Measurements from ENCODE around the gene DNAJC16.
A peak's percentile ranks its signal among the peaks of the same experiment; 100 is the strongest.

The DNAJC16 gene

DNA sequence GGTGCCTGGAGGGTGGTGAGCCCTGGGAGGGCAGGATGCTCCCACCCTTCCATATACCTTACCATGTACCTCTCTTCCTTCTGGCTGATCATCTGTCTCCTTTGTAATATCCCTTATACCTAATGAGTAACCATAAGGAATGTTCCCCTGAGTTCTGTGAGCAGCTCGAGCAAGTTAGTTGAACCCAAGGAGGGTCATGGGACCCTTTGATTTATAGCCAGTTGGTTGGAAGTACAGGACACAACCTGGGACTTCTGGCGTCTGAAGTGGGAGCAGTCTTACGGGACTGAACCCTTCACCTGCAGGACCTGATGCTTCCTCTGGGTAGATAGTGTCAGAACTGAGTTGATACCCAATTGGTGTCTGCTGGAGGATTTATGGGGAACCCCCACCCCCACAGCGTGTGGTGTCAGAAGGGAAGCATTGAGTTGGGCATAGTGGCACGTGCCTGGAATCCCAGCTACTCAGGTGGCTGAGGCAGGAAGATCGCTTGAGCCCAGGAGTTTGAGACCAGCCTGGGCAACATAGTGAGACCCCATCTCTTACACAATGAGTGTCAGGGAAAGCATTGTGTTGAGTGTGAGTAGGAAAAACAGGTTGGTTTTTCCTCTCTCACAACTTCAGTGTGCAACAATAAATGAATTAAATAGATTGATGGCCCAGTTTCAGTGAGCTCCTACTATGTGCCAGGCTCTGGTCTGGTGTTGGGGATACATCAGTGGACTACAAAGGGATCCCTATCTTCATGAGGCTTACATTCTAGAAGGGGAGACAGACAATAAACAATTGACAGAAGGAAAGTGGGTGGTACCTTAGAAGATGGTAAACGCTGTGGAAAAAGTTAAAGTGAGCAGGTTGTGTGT lies 16.0 kb downstream of the DNAJC16 start:
- DNase-seq, result no peak

DNA sequence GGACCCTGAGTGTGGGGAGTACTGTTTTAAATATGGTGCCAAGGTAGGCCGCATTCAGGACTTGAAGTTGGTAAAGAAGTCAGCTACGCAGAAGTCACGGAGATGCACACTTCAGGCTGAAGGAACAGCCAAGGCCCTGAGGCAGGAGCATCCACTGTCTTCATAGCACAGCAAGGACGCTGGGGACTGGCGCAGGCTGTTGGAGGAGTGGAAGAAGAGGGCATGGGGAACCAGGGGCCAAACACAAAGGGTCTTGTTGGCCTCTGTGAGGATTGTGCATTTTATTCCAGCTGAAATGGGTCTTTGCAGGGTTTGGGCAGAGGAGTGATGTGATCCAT lies 16.6 kb downstream of the DNAJC16 start:
- DNase-seq, result no peak

DNA sequence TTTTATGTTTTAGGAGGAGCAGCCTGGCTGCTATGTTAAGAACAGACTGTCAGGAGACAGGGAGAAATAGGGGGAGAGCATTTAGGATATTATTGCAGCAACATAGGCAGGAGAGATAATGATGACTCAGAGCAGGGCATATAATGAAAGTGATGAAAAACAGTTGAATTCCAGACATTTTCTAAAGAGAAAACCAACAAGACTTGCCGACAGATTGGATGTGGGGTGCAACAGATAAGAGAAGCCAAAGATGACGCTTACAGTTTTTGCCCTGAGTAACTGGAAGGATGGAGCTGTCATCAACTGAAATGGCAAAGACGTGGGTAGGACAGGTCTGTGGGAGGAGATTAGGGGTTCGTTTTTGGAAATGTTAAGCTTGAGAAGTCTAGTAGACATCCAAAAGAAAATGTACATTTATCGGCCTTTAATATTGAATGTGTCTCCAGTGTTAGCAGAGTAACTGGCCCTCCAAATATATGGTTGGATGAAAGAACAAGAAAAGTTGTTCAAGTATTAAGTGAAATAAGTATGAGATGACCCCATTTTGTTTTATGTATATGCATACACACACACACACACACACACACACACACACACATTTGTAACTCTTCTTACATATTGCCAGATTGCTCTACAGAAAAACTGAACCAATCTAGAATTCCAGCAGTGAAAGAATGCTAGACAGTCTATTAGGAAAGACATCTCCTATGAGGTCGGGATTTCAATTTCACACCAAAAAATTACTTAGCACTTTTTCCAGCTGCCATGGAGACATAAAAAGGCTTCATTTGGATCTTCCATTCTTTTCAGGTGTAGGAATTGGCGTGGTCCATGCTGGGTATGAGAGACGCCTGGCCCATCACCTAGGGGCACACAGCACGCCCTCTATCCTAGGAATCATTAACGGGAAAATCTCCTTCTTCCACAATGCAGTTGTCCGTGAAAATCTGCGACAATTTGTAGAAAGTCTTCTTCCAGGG lies 17.2 kb downstream of the DNAJC16 start:
- DNase-seq, result no peak

DNA sequence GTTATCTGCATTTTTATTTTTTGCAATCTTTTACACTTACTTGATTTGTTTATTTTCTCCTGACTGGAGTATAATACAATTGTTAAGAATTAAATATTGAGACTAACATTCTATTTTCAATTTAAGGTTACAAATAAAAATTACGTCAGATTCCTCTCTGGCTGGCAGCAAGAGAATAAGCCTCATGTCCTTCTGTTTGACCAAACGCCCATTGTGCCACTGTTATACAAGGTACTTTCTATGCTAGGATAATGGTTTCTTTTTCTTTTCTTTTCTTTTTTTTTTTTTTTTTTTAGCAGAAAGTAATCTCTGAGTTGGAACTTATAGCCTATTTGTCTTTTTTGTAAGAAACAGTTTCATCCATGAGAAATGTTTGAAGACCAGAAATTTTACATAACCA lies 20.0 kb downstream of the DNAJC16 start:
- DNase-seq, result no peak

DNA sequence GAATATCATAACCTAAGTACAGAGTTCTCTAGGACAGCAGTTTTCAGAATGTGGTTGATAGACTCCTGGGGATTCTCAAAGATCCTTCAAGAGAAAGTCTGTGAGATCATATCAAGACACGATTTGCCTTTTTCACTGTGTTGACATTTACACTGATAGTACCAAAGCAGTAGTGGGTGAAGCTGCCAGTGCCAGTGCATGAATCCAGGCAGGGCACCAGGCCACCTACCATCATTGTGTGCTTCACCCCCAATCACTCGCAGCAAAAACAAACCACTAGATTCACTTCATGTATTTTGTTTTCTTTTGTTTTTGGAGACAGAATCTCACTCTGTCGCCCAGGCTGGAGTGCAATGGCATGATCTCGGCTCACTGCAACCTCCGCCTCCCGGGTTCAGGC lies 23.9 kb downstream of the DNAJC16 start:
- DNase-seq, result no peak

DNA sequence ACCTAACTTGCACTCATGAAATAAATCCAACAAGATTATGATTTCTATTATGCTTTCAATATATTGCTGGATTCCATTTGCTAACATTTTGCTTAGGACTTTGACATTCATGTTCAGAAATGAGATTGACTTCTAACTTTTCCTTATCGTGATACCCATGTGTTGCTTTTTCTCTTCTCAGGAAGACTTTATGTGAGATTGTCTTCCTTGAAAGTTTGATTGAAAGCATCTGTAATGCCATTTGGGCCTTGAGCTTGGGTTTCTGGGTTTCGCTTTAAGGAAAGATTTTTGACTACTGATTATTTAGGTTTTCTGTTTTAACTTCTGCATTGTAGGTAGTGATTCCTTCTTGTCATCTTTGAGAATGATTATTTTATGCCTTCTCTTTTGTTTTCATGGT lies 30.4 kb downstream of the DNAJC16 start:
- DNase-seq, result no peak

DNA sequence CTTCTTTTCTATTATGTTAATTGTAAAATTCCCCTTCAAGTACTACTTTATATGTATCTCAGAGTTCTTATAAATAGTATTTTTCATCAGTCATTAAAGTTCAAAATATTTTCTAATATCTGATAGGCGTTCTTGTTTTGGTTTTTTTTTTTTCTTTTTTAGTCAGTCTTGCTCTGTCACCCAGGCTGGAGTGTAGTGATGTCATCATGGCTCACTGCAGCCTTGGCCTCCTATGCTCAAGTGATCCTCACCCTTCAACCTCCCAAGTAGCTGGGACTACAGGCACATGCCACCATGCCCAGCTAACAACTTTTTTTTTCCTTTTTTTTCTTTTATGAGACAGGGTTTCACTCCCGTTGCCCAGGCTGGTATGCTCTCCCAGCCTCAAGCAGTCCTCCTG lies 30.9 kb downstream of the DNAJC16 start:
- no peak for DNase-seq

DNA sequence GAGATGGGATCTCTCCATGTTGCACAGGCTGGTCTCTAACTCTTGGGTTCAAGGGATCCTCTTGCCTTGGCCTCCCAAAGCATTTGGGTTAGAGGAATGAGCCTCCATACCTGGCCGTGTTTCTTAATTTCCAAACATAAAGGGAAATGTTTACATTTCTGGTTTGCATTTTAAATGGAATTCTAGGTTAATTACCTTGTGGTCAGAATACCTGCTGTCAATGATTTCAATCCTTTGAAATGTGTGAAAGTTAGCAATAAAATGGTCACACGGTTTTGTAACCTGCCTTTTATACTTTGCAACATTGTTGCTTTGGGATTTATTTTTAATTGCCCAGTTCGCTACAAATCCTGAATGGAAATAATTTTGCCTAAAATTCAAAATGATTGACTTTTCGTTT lies 31.9 kb downstream of the DNAJC16 start:
- DNase-seq, result no peak

DNA sequence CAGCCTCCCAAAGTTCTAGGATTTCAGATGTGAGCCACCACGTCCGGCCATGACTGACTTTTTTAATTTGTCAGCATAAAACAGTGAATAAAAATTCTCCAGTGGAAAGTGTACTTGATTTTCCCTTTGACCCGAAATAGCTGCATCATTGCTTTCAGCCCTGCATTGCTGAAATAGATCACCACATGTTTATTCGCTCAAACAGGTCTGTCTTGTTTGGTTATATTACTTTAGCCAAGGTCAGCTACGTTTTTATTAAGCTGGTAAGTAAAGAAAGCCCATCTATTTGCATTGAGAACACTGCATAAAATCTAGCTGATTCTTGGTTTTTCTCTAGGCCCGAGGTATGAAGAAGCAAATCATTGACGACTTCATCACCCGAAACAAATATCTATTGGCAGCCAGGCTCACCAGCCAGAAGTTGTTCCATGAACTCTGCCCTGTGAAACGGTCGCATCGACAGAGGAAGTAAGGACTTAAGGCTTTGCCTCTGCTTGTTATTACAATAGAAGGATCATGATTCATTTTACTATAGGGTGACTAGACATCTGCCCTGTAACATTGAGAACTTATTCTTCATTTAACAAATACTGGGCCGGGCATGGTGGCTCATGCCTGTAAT lies 32.7 kb downstream of the DNAJC16 start:
- DNase-seq, result no peak

DNA sequence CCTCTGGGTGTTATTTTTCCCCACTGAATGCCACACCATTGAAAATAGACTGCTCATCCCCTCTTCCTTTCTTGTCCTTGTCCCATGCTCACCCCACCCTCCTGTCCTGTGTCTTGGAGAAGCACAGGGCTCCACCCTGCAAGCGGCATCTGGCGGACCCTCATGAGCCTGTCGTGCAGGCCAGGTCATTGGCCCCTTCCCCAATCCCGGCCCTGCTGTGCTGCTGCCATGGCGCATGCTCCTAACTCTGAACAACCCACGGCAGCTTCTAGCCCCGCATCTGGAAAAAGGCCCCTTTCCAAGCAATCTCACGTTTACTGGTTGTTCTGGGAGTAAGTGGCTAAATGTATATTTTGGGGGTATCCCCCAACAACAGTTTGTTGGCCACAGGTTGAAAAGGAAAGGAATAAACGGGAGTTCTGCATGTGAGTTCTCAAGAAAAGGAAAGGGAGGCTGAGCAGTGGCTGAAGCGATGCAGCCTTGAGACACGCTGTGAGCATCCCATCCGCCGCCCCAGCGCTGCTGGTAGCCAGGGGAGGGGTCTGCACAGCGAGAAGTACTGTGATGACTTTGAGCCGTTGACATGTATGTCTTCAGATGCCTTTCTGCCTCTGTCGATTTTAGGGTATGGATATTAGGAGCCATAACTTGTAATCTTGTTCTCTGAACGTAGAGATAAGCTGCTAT lies 41.9 kb downstream of the DNAJC16 start:
- DNase-seq, result no peak

DNA sequence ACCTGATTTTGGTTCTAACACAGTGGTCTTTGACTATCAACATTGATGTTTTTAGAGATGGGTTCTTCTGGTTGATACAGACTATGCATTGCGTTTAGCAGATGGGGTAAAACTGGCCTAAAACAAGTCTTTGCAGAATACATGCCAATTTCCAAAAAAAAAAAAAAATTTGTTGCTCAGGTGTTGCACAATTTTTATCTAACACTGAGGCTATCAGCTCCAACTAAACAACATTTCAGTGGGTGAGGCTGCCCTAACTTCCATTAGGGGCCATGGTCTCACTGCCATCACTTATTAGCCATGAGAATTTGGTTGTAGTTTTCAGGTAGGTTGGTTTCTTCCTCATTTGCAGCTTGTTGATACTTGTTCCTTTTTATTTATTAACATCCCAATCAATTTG lies 44.2 kb downstream of the DNAJC16 start:
- DNase-seq, result no peak

DNA sequence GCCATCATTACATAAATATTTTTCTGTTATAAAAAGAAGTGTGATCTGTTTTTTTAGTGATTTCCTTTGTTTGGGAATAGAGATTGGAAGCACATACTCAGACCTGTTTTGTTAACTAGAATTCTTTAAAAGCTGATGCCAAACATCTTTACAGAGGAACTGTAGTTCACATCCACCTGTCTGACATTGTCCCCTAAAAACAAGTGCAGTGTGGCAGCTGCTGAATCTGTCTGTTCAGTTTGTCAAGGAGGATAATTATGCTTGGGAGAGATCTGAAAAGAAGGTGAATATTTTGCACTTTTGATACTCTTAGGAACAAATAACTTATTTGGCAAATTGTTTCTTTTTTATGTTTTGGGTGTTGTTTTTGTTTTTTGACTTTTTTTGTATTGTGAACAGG lies 44.6 kb downstream of the DNAJC16 start:
- no peak for DNase-seq

DNA sequence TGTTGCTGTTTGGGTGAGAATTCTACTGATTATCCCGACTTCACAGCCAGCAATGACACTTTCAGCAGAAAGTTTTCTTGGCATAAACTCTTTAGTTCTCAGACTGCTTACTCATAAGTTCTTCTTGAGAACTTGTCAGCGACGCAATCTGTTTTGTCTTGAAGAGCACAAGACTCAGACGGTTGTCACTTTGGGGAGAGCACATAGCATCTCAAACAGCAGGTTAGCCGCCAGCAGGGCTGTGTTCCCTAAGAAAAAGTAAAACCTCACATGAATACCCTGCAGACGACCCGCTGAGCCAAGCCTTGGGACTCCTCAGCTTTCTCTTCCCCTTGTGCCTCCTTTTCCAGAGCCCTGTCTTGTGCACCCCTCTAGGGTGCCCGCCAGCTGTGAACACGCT lies 46.8 kb downstream of the DNAJC16 start:
- DNase-seq, result no peak

DNA sequence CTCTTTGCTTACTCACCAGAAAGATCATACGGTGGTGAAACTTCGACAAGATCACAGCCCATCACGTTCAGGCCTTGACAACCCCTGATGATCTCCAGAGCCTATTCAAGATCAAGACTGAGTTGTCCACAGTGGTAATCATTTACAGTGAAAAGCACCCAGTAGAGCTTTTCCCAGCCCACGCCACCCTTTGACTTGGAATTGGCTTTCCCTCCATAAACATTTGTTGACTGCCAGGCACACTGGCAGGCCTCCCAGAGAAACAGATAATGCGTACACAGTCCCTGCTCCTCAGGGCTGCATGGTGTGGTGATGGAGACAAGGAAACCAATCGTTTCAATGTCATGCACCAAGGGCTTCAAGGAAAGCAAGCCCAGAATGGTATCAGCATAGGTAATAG lies 48.1 kb downstream of the DNAJC16 start:
- no peak for DNase-seq

DNA sequence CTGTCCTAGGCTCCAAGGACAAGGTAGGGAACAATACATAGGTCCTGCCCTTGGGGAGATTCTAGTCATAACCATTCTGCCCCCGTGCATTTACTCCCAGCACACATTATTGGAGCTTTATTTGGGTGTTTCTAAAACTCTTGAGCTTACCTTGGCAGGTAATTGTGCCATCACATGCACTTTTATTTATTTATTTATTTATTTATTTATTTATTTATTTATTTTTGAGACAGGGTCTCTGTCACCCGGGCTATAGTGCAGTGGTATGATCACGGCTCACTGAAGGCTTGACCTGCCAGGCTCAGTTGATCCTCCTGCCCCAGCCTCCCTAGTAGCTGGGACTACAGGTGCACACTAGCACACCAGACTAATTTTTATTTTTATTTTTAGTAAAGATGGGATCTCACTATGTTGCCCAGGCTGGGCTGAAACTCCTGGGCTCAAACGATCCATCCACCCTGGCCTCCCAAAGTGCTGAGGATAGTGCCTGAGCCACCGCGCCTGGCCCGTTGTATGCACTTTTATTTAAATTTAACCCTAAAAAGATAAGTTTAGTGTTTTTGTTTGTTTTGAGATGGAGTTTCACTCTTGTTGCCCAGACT lies 49.0 kb downstream of the DNAJC16 start:
- no peak for DNase-seq

DNA sequence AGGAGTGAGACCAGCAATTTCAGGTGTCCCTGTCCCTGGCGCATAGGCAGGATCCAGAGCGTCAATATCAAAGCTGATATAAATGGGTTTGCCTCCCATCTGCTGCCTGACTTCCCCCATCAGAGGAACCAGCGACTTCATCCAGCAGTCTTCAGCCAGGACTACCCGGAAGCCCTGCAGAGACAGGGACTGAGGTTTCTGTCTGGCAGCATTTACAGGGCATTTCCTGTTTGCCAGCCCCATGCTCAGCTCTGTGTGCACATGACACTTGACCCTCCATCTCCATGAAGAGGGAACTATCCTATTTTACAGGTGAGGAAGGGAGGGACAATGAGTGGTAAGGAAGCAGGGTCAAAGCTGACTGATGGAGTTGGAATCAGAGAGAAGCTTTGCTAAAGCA lies 51.0 kb downstream of the DNAJC16 start:
- DNase-seq, result no peak

DNA sequence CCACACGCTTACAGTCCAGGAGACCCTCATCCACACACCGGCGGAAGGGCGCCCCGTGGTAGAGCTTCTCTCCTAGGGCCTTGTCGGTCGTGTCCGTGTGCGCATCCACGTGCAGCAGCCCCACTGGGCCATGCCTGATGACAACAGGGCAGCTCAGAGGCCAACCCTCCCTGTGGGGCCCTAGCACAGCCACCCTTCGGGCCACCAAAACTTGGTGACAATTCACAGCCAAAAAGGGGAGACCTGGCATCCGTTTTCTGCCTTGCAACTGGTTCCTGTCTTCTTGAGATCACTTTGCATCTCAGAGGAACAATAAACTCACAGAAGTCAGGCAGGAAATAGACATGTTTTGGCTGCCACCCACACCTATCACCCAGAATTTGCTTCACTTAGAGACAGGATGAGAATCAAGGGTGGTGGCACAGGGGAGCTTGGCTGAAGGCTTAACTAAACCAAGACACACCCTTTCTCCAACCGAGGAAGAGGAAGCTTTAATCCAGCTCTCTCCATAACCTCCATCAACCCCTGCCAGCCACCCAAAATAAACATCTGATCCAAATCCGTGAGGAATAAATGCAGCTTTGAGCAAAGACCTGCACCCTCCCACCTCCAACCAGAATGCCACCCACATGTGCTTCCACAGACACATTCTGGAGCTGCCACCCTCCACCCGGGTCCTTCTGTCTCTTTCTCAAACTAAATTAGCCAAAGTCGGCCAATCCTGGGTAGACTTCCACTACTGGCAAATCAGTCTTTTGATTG lies 52.5 kb downstream of the DNAJC16 start:
- DNase-seq, result no peak

DNA sequence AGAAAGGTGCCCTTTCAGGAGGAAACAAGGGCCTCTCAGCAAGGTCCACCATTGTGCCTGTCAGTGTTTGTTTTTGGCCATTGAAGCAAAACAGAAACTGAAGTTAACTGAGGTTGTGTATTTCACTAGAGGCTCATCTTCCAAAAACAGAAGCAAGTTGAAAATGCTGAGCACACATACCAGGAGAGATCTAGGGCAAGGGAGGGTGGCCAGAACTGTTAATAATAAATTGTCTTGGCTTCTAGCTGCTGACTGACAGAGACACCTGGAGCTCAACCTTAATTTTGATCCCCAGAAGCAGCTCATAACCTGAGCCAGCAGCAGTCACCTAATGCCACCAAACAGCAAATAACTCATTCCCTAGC lies 53.0 kb downstream of the DNAJC16 start:
- no peak for DNase-seq

DNA sequence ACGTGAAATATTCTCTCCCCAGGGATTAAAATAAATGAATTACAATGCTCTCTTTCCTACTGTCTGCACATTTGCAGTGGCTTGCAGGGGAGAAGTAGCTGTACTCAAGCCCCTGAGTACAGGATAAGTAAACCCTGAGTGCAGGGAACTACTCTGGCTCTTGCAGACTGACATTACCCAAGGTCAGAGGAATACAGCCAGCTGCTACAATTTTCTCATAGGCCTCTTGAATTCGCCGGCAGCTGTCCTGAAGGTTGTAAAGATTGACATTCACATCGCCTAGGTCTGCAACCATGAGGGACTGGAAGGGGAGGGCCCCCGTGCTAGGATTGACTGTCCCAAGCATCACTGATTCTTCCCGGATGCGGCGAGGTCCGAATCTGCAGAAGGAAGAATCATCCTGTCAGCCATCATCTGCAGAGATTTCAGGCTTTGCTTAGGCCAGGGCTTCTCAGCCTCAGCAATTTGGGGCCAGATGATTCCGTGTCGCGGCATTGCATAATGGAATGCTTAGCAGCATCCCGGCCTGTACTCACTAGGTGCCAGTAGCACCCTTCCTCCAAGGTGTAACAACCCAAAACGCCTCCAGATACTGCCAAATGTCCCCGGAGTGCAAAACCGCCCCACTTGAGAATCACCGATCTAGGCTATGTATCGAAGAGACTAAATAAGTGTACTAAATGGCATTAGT lies 56.5 kb downstream of the DNAJC16 start:
- no peak for DNase-seq

DNA sequence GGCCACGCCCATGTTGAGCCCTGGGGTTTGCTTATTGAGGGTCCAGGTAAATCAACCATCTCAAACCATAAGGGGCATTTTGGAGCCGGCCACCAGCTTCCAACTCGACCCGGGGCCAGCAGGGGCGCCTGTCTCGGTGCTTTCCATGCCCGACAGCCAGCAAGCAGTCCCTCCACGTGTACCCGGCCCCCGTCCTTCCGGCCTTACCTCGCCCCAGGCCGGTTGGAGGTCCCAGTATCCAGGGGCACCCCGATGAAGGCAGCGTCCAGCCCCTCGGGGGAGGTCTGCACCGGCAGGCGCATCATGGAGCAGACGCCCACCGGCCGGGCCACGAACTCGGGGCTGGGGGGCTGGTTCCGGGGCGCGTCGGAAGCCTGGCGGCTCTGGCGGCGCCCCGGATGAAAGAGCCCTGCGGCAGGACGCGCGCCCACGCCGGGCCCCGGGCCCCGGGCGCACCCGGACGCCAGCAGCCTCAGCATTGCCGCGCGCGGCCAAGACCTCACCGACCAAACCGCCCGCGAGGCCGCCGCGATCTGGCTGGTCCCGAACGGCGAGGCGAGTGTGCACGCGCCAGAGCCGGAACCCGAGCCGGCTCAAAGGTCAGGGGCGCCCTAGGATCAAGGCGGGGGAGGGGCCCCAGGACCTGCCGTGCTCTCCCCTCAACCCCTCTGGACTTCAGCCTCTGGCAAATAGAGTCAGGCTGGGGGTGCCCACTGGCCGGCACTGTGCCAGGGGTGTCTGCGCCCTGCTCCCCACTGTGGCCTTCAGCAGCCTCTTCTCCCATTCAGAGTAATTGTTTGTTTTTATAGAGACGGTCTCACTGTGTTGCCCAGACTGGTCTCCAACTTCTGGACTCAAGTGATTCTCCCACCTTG lies 58.1 kb downstream of the DNAJC16 start, which contains the start of gene AGMAT:
Gene AGMAT, minus strand, starts transcription at position 563 of the 875 bp plus-strand sequence. Its CDS starts 84 bp downstream, at position 479.
- DNase-seq, result peak; percentile 52 to 62

Data from stimulated activated CD4-positive, alpha-beta T cell treated with anti-CD3 and anti-CD28 coated beads, Interleukin-2, amount 100 ng/mL, for 48 hours (primary cell).